Caco-2 (cell line): ENCODE results near the gene LSG1. TPM values are rescaled to one million over a fixed set of nuclear protein-coding genes. Genes with fewer than 3 reads are reported as not detected.

ENCODE experiments used
- BruUV-seq: library from RNA; stranded (reverse); fragments of 400-500 nt; replicated peaks from 2 replicates; lab custom pipeline; 2021; lab: Mats Ljungman, UMichigan
- CTCF ChIA-PET: fragments of 300-600 bp; sonication (Branson Sonifier 250); formaldehyde crosslinking; loops from one replicate; lab custom pipeline; 2022; ENCODE audit warnings: antibody characterized with exemption; lab: Charles Lee
- POLR2A ChIA-PET: fragments of 300-600 bp; sonication (Branson Sonifier 250); formaldehyde crosslinking; loops from one replicate; lab custom pipeline; 2022; ENCODE audit warnings: antibody characterized with exemption; lab: Charles Lee
- DNase-seq, 2 experiments: peaks; one replicate each; pipeline versions ENCODE4 v3.0.0 to v3.0.0-alpha.2; 2020 to 2022
- H3K27me3 ChIP-seq: replicated peaks from 2 replicates; pipeline ENCODE4 v1.6.0; 2011; ENCODE audit warnings: low read length; ENCODE audit not compliant: control insufficient read depth, insufficient read depth
- H3K36me3 ChIP-seq: 2 replicates; pipeline ENCODE4 v1.5.1; 2011; ENCODE audit warnings: low read length; ENCODE audit not compliant: control insufficient read depth, insufficient read depth
- H3K4me1 ChIP-seq: fragments of 250-450 bp; sonication (Bioruptor Pico); 2 replicates; pipeline ENCODE4 v1.5.1; 2020; ENCODE audit warnings: mild to moderate bottlenecking
- H3K4me3 ChIP-seq: 2 replicates; pipeline ENCODE4 v1.5.1; 2011; ENCODE audit warnings: low read depth, mild to moderate bottlenecking, control low read depth, low read length
- H3K9me3 ChIP-seq: fragments of 250-450 bp; sonication (Bioruptor Pico); 2 replicates; pipeline ENCODE4 v1.5.1; 2020; ENCODE audit warnings: mild to moderate bottlenecking, moderate library complexity
- H3K27ac Mint-ChIP-seq: one replicate; pipeline ENCODE4 v1.8.0; 2022; ENCODE audit warnings: mixed read lengths; ENCODE audit not compliant: unreplicated experiment
- H3K27me3 Mint-ChIP-seq: one replicate; pipeline ENCODE4 v1.8.0; 2022; ENCODE audit warnings: mixed read lengths; ENCODE audit not compliant: insufficient read depth, unreplicated experiment
- H3K36me3 Mint-ChIP-seq: one replicate; pipeline ENCODE4 v1.8.0; 2022; ENCODE audit warnings: mild to moderate bottlenecking, mixed read lengths; ENCODE audit not compliant: insufficient read depth, unreplicated experiment
- H3K4me1 Mint-ChIP-seq: one replicate; pipeline ENCODE4 v1.8.0; 2022; ENCODE audit warnings: low read depth, mixed read lengths; ENCODE audit not compliant: unreplicated experiment
- H3K4me3 Mint-ChIP-seq: one replicate; pipeline ENCODE4 v1.8.0; 2022; ENCODE audit warnings: mild to moderate bottlenecking, moderate library complexity, mixed read lengths; ENCODE audit not compliant: unreplicated experiment
- H3K9me3 Mint-ChIP-seq: one replicate; pipeline ENCODE4 v1.8.0; 2022; ENCODE audit warnings: mixed read lengths; ENCODE audit not compliant: unreplicated experiment
- intact Hi-C: fragments of 100-400 bp; cut with micrococcal nuclease; formaldehyde crosslinking; loops from one replicate; pipeline ENCODE4 v1.10.0; 2022; ENCODE audit not compliant: unreplicated experiment
- total RNA-seq: library from RNA; stranded (reverse); gene quantifications from 2 replicates; pipeline ENCODE4 v1.2.3, GENCODE V29; 2022
- TF ChIP-seq, protein P1 (sequence below), 2 experiments: fragments of 200-600 bp in 1 of 2; IDR thresholded peaks; 1 replicate in 1 of 2; 2 replicates in 1 of 2; pipeline versions ENCODE4 v1.5.1 to v1.8.0; 2011 to 2022; ENCODE audit warnings: antibody characterized with exemption in 1 of 2, control low read depth in 1 of 2, inconsistent platforms in 1 of 2, low read depth in 1 of 2, low read length in 1 of 2, mild to moderate bottlenecking in 1 of 2, moderate library complexity in 1 of 2; ENCODE audit not compliant: insufficient read depth in 1 of 2, severe bottlenecking in 1 of 2, unreplicated experiment in 1 of 2

LSG1 gene
- total RNA-seq, 1 experiment from 2014 or later, result 48.0 TPM

DNA sequence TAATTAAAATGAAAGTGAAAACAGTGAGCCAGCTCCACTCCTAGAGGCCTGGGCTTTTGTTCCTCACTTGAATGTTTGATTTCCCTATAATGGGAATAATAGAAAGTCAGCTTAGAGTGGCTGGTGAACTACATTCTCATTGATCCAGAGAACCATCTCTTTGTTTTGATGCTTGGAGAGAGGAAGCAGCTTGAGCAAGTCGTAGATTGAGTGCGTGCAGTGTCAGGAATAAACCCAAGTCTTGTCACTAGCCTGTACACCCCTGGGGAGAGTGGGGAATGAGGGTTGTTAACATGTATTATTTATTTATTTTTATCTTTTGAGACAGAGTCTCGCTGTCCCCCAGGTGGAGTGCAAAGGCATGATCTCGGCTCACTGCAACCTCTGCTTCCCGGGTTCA, 885 bp upstream of the LSG1 start:
- Mint-ChIP-seq H3K36me3 (peaks cover 19% of the 10 kb centered on the region), H3K27me3 (no peaks in the 10 kb centered on the region), H3K4me1 (no peaks in the 10 kb centered on the region), H3K9me3 (no peaks in the 10 kb centered on the region), H3K4me3 (peak overlapping the region; percentile 83), H3K27ac (peak overlapping the region; percentile 97)
- no peaks in the 10 kb centered on the region for H3K9me3 ChIP-seq
- BruUV-seq, result TSS peak; percentile 95
- H3K4me1 ChIP-seq, result peaks cover 9% of the 10 kb centered on the region
- ChIA-PET CTCF (interaction anchor here (1.0 to 2.7 kb wide), 3 partner anchors 10 to 598 kb away, joined by 3 to 32 read pairs (median 8); partner anchors contain the start of gene XXYLT1), POLR2A (interaction anchor here (1.0 to 1.1 kb wide), 2 partner anchors 10 to 13 kb away, joined by 5 to 7 read pairs; partner anchors contain the start of gene FAM43A)
- no peaks in the 10 kb centered on the region for H3K27me3 ChIP-seq
- peak overlapping the region; percentile 88 for H3K4me3 ChIP-seq
- intact Hi-C loops, result no loop called here
- no peak for DNase-seq
- TF ChIP-seq, protein P1, sequence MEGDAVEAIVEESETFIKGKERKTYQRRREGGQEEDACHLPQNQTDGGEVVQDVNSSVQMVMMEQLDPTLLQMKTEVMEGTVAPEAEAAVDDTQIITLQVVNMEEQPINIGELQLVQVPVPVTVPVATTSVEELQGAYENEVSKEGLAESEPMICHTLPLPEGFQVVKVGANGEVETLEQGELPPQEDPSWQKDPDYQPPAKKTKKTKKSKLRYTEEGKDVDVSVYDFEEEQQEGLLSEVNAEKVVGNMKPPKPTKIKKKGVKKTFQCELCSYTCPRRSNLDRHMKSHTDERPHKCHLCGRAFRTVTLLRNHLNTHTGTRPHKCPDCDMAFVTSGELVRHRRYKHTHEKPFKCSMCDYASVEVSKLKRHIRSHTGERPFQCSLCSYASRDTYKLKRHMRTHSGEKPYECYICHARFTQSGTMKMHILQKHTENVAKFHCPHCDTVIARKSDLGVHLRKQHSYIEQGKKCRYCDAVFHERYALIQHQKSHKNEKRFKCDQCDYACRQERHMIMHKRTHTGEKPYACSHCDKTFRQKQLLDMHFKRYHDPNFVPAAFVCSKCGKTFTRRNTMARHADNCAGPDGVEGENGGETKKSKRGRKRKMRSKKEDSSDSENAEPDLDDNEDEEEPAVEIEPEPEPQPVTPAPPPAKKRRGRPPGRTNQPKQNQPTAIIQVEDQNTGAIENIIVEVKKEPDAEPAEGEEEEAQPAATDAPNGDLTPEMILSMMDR (IDR thresholded peaks at IDR 0.05; ENCODE audit: insufficient read depth in 1 of 2, low read depth in 1 of 2, low read length in 1 of 2, severe bottlenecking in 1 of 2, unreplicated experiment in 1 of 2), result no peak
- no peaks in the 10 kb centered on the region; the same call in 1 of the 2 replicates for H3K36me3 ChIP-seq

DNA sequence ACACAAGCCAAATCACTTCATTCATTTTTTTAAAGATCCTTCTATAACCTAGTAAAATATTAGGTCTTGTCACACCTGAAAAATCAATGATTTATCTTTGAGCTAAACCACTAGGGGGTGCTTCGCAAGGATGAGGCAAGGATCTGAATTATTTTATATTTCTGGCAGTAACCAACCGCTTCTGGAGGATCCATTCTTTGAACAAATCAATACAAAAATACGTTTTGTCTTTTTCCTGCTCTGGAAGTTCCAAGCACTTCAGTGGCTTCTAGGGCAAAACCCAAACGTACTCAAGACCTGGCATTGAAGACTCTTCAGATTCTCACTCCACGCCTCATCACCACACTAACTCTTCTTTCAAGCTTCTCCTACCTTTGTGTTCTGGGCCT, 486 bp downstream of the LSG1 start:
- intact Hi-C loops, result loop anchor here (1.0 kb wide), 1 partner anchor 588 kb away; no protein-coding TSS in a partner anchor
- TF ChIP-seq, protein P1 (IDR thresholded peaks at IDR 0.05; ENCODE audit: insufficient read depth in 1 of 2, low read depth in 1 of 2, low read length in 1 of 2, severe bottlenecking in 1 of 2, unreplicated experiment in 1 of 2), result peak; percentile 46 to 79
- no peaks in the 10 kb centered on the region for H3K27me3 Mint-ChIP-seq
- ChIA-PET POLR2A (no interaction called here), CTCF (interaction anchor here (0.6 to 2.7 kb wide), 10 partner anchors 11 to 599 kb away, joined by 3 to 32 read pairs (median 4); partner anchors contain the start of genes TMEM44 and XXYLT1)
- no peaks in the 10 kb centered on the region; the same call in 1 of the 2 replicates for H3K36me3 ChIP-seq
- peak overlapping the region; percentile 88 for H3K4me3 ChIP-seq
- peaks cover 7% of the 10 kb centered on the region for H3K4me1 Mint-ChIP-seq
- TSS peak; percentile 61 for BruUV-seq
- no peaks in the 10 kb centered on the region for H3K9me3 ChIP-seq
- peak in 1 of 2 experiments; percentile 39 for DNase-seq
- H3K27me3 ChIP-seq, result no peaks in the 10 kb centered on the region
- peaks cover 9% of the 10 kb centered on the region for H3K4me1 ChIP-seq
- H3K4me3 Mint-ChIP-seq, result peak overlapping the region; percentile 83
- no peaks in the 10 kb centered on the region for H3K9me3 Mint-ChIP-seq
- H3K36me3 Mint-ChIP-seq, result peaks cover 24% of the 10 kb centered on the region
- H3K27ac Mint-ChIP-seq, result peak overlapping the region; percentile 97

DNA sequence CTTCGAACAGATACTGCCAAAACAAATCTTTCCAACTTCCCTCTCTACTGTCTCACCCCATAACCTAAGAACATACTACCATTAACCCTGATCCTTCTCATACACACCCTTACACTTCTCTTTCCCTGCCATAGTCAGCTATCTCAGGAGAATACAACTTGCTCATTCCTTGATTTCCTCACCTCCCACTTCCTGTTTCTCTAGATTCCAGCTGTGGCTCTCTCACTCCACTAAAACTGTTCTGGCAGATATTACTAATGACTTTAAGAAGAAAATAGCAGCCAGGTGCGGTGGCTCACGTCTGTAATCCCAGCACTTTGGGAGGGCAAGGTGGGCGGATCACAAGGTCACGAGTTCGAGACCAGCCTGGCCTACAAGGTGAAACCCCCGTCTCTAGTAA, 4.6 kb downstream of the LSG1 start:
- CTCF ChIA-PET, result no interaction called here
- Histone ChIP-seq H3K4me1 (peaks cover 9% of the 10 kb centered on the region), H3K4me3 (no peak overlapping the region), H3K9me3 (no peaks in the 10 kb centered on the region), H3K27me3 (no peaks in the 10 kb centered on the region), H3K36me3 (no peaks in the 10 kb centered on the region; the same call in 1 of the 2 replicates)
- Mint-ChIP-seq H3K4me3 (no peak overlapping the region), H3K36me3 (peaks cover 44% of the 10 kb centered on the region), H3K27ac (no peak overlapping the region), H3K9me3 (no peaks in the 10 kb centered on the region), H3K27me3 (no peaks in the 10 kb centered on the region), H3K4me1 (peaks cover 7% of the 10 kb centered on the region)
- intact Hi-C loops, result no loop called here
- no peak for DNase-seq
- POLR2A ChIA-PET, result no interaction called here
- BruUV-seq, result no TSS peak
- TF ChIP-seq, protein P1 (IDR thresholded peaks at IDR 0.05; ENCODE audit: insufficient read depth in 1 of 2, low read depth in 1 of 2, low read length in 1 of 2, severe bottlenecking in 1 of 2, unreplicated experiment in 1 of 2), result no peak
